ENCODE measurements around the gene DCLK2. TPM values are rescaled to one million over a fixed set of nuclear protein-coding genes. Genes with fewer than 3 reads are reported as not detected.

DCLK2 gene
- total and polyA plus RNA-seq, 2 of the 13 experiments (the other 11 are each of a cell fraction or from before 2014, with no cell fraction given): not detected

GRCh38 chr4:150038335-150039076 is 39.7 kb upstream of the DCLK2 start:
- Histone ChIP-seq H3K9ac (ENCODE audit: insufficient read depth, low read depth, low read length) (no peak overlapping the region), H2AFZ (ENCODE audit: low read length) (no peak overlapping the region), H3K27ac (ENCODE audit: extremely low read length, insufficient read depth, low read length) (no peak overlapping the region), H3K36me3 (replicated peaks in 1 of 2; ENCODE audit: control insufficient read depth in 1 of 2, insufficient read depth in 2 of 2, low read length in 2 of 2) (no peaks in the 10 kb centered on the region), H3K9me3 (ENCODE audit: low read length) (no peaks in the 10 kb centered on the region), H3K27me3 (ENCODE audit: control insufficient read depth in 1 of 2, insufficient read depth in 2 of 2, low read length in 2 of 2) (no peaks in the 10 kb centered on the region; a peak in 1 of 5 replicates), H3K4me2 (ENCODE audit: low read depth, low read length) (no peak overlapping the region), H3K4me3 (replicated peaks in 1 of 3; ENCODE audit: insufficient read depth in 1 of 3, low read depth in 2 of 3, low read length in 3 of 3) (no peak overlapping the region), H3K79me2 (ENCODE audit: insufficient read depth, low read length) (no peaks in the 10 kb centered on the region), H3K4me1 (ENCODE audit: insufficient read depth, low read length) (no peaks in the 10 kb centered on the region), H4K20me1 (ENCODE audit: insufficient read depth, low read length) (no peaks in the 10 kb centered on the region)
- ChIA-PET POLR2A (no interaction called here), CTCF (ENCODE audit: low intra/inter-chr PET ratio, low total read pairs) (no interaction called here)
- no peak for TF ChIP-seq ZNF569 (CRISPR knock-in tag; IDR thresholded peaks at IDR 0.05; ENCODE audit: borderline replicate concordance)
- no peak for TF ChIP-seq NFYB (CRISPR knock-in tag; IDR thresholded peaks at IDR 0.05)
- no peak for TF ChIP-seq ZNF510 (CRISPR knock-in tag; IDR thresholded peaks at IDR 0.05; ENCODE audit: low read depth)
- no peak for TF ChIP-seq TBL1XR1 (IDR thresholded peaks at IDR 0.05; ENCODE audit: borderline replicate concordance, low read length, partially characterized antibody)
- TF ChIP-seq LCORL (IDR thresholded peaks at IDR 0.05): no peak
- TF ChIP-seq LCORL (CRISPR knock-in tag; IDR thresholded peaks at IDR 0.05): no peak
- no peak for TF ChIP-seq MXD4 (CRISPR knock-in tag; IDR thresholded peaks at IDR 0.05)
- TF ChIP-seq ZNF780A (CRISPR knock-in tag; IDR thresholded peaks at IDR 0.05): no peak
- TF ChIP-seq MAFF (IDR thresholded peaks at IDR 0.05; ENCODE audit: low read depth, low read length): peak; percentile 88
- TF ChIP-seq ZEB1 (IDR thresholded peaks at IDR 0.05; ENCODE audit: insufficient replicate concordance, low read depth): no peak
- TF ChIP-seq ZFP82 (CRISPR knock-in tag; IDR thresholded peaks at IDR 0.05; ENCODE audit: borderline replicate concordance): no peak
- no peak for TF ChIP-seq PCBP1 (IDR thresholded peaks at IDR 0.05; ENCODE audit: borderline replicate concordance, low read depth, low read length)
- TF ChIP-seq FOXA3 (CRISPR knock-in tag; IDR thresholded peaks at IDR 0.05): no peak
- TF ChIP-seq GLMP (CRISPR knock-in tag; IDR thresholded peaks at IDR 0.05; ENCODE audit: borderline replicate concordance): no peak
- TF ChIP-seq TOPORS (CRISPR knock-in tag; IDR thresholded peaks at IDR 0.05): no peak
- peak; percentile 85 to 92 for TF ChIP-seq MAFK (conservative IDR thresholded peaks at IDR 0.05 in 1 of 2, IDR thresholded peaks at IDR 0.05 in 1 of 2; ENCODE audit: low read length in 2 of 2)
- TF ChIP-seq ZNF552 (CRISPR knock-in tag; IDR thresholded peaks at IDR 0.05; ENCODE audit: borderline replicate concordance): no peak
- WGBS (ENCODE audit: low lambda C conversion rate): 9% methylated on average over 6 of the region's 6 CpGs
- no peak for ATAC-seq
- in situ Hi-C loops (cut with HindIII; ENCODE audit: extremely low pct_ligation_motif_present, low pct_unique_long_range_greater_than_20kb): no loop called here
- FAIRE-seq: no peak
- no TSS peak for BruUV-seq (replicated peaks)
- DNase-seq (ENCODE audit: low spot score): no peak
- intact Hi-C loops (cut with micrococcal nuclease; ENCODE audit: unreplicated experiment): no loop called here
